DMS114 treated with DMSO at 0.1 percent for 48 hours (cell line): ENCODE measurements around the gene RYR2.

Experiments used
- DNase-seq: peaks from one replicate; lab custom pipeline; 2025; ENCODE audit not compliant: unreplicated experiment; lab: John Stamatoyannopoulos, UW

Gene RYR2

GRCh38 chr1:237879195-237879594, 837.2 kb downstream of the RYR2 start:
- no peak for DNase-seq
